HL-60 (cell line): ENCODE measurements around the gene RDX.
"Not testable (repeated sequence)": the region's sequence is repeated elsewhere in the genome, so short reads cannot be mapped to it uniquely, and the experiment has no call there.

Source experiments
- DNase-seq, 2 experiments: peaks; one replicate each; pipeline ENCODE4 v3.0.0-alpha.2; 2010 to 2020; ENCODE audit warnings: low read depth in 1 of 2, low spot score in 1 of 2
- H3K27ac ChIP-seq: fragments of 250-450 bp; sonication (Bioruptor Pico); replicated peaks from 2 replicates; pipeline ENCODE4 v1.5.1; 2020; ENCODE audit warnings: mild to moderate bottlenecking, moderate library complexity
- H3K27me3 ChIP-seq: fragments of 250-450 bp; sonication (Bioruptor Pico); 2 replicates; pipeline ENCODE4 v1.5.1; 2021; ENCODE audit warnings: mild to moderate bottlenecking, moderate library complexity; ENCODE audit not compliant: insufficient read depth, poor library complexity, severe bottlenecking
- H3K4me3 ChIP-seq: replicated peaks from 2 replicates; pipeline ENCODE4 v1.5.1; 2011; ENCODE audit warnings: mild to moderate bottlenecking, control low read depth, low read length; ENCODE audit not compliant: insufficient read depth
- GABPA ChIP-seq: IDR thresholded peaks from 2 replicates; pipeline ENCODE4 v1.6.1; 2012; ENCODE audit warnings: low read depth
- POLR2AphosphoS5 ChIP-seq: IDR thresholded peaks from 2 replicates; pipeline ENCODE4 v1.6.1; 2012; ENCODE audit warnings: low read depth
- SPI1 ChIP-seq: IDR thresholded peaks from 2 replicates; pipeline ENCODE4 v1.6.1; 2012; ENCODE audit warnings: low read depth, mild to moderate bottlenecking, borderline replicate concordance
- TF ChIP-seq, protein P1 (sequence below): IDR thresholded peaks from 2 replicates; pipeline ENCODE4 v1.6.1; 2012; ENCODE audit warnings: low read depth; ENCODE audit not compliant: insufficient replicate concordance
- TF ChIP-seq, protein P2 (sequence below): IDR thresholded peaks from one replicate; pipeline ENCODE4 v1.5.1; 2011; ENCODE audit warnings: low read length, control low read depth, inconsistent platforms; ENCODE audit not compliant: insufficient read depth

RDX gene

DNA sequence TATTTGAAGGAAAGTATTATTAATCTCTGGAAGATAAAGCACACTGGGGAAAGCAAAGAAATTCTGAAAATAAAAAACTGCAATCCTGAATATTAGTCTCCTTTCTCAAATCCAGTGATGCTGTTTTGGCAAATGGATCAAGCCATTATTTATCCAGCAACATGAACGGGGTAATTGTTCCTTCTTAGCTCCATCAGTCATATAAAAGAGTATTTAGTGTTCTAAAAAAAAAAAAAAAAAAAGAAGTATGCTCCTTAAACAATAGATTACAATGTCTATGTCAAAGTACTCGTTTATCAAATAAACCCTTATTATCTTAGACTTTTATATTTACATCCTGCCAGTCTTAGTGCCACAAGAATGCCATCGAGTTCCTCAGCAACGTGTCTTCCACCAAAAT is 1.3 kb downstream of the RDX start:
- Histone ChIP-seq H3K27ac (peak overlapping the region; percentile 89; the same call in 1 of the 2 replicates), H3K27me3 (no peaks in the 10 kb centered on the region), H3K4me3 (peak overlapping the region; percentile 86)
- TF ChIP-seq, protein P1, sequence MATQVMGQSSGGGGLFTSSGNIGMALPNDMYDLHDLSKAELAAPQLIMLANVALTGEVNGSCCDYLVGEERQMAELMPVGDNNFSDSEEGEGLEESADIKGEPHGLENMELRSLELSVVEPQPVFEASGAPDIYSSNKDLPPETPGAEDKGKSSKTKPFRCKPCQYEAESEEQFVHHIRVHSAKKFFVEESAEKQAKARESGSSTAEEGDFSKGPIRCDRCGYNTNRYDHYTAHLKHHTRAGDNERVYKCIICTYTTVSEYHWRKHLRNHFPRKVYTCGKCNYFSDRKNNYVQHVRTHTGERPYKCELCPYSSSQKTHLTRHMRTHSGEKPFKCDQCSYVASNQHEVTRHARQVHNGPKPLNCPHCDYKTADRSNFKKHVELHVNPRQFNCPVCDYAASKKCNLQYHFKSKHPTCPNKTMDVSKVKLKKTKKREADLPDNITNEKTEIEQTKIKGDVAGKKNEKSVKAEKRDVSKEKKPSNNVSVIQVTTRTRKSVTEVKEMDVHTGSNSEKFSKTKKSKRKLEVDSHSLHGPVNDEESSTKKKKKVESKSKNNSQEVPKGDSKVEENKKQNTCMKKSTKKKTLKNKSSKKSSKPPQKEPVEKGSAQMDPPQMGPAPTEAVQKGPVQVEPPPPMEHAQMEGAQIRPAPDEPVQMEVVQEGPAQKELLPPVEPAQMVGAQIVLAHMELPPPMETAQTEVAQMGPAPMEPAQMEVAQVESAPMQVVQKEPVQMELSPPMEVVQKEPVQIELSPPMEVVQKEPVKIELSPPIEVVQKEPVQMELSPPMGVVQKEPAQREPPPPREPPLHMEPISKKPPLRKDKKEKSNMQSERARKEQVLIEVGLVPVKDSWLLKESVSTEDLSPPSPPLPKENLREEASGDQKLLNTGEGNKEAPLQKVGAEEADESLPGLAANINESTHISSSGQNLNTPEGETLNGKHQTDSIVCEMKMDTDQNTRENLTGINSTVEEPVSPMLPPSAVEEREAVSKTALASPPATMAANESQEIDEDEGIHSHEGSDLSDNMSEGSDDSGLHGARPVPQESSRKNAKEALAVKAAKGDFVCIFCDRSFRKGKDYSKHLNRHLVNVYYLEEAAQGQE, result no peak
- TF ChIP-seq GABPA (no peak), POLR2AphosphoS5 (no peak), SPI1 (no peak)
- TF ChIP-seq, protein P2, sequence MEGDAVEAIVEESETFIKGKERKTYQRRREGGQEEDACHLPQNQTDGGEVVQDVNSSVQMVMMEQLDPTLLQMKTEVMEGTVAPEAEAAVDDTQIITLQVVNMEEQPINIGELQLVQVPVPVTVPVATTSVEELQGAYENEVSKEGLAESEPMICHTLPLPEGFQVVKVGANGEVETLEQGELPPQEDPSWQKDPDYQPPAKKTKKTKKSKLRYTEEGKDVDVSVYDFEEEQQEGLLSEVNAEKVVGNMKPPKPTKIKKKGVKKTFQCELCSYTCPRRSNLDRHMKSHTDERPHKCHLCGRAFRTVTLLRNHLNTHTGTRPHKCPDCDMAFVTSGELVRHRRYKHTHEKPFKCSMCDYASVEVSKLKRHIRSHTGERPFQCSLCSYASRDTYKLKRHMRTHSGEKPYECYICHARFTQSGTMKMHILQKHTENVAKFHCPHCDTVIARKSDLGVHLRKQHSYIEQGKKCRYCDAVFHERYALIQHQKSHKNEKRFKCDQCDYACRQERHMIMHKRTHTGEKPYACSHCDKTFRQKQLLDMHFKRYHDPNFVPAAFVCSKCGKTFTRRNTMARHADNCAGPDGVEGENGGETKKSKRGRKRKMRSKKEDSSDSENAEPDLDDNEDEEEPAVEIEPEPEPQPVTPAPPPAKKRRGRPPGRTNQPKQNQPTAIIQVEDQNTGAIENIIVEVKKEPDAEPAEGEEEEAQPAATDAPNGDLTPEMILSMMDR, result no peak
- DNase-seq, result no peak

DNA sequence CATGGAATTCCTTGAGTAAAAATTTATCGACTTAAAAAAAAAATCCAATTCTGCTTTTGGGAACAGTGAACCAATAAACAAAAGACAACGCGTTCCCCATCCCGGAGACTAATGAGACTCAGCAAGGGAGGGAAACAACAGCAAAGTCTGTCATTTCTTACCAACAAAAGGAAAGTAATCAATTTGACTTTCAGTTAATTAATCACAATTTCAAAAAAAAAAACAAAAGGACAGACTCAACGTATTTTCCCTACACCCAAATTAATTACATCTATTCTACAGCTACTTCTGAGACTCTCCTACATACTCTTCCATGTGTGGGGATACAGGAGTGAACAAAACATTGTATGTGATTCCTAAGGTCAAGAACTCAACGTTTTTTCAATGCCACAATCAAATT is 1.9 kb downstream of the RDX start:
- TF ChIP-seq SPI1 (no peak), GABPA (no peak)
- TF ChIP-seq, protein P1, result no peak
- no peak for DNase-seq
- no peak overlapping the region for H3K4me3 ChIP-seq
- H3K27ac ChIP-seq, result no peak overlapping the region
- H3K27me3 ChIP-seq, result no peaks in the 10 kb centered on the region

DNA sequence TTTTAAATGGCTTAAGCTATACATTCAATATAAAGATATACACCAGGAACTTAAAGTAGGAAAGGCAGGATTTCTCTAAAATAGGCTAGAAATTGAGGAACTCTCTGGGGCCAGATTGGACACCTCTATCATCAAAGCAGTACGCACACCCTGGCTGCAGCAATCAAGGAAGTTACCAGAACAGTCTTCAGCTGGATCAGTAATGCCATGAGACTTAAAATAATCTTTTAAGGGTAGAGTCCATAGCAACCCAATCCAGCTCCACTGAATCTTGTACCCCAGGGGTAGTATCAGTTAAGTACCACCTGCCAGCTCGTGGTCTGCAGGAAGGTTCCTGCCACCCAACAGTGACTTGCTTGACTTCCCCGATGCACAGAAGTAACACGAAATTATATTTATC is 3.0 kb downstream of the RDX start:
- Histone ChIP-seq H3K27me3 (no peaks in the 10 kb centered on the region), H3K27ac (no peak overlapping the region), H3K4me3 (no peak overlapping the region)
- DNase-seq, result peak in 1 of 2 experiments; percentile 39
- TF ChIP-seq, protein P2, result no peak
- TF ChIP-seq GABPA (no peak), POLR2AphosphoS5 (no peak), SPI1 (no peak; the same call in 1 of the 2 replicates)
- TF ChIP-seq, protein P1, result no peak

DNA sequence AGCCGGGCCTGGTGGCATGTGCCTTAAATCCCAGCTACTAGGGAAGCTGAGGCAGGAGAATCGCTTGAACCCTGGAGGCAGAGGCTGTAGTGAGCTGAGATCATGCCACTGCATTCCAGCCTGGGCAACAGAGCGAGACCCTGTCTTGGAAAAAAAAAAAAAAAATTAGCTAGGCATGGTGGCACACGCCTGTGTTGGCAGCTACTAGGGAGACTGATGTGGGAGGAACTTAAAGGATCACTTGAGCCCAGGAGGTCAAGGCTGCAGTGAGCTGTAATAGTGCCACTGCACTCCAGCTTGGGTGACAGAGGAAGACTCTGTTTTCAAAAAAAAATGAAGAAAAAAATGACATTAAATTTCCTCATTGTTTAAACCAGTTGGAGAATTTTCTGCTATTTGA is 4.3 kb downstream of the RDX start:
- not testable (repeated sequence) for H3K27me3 ChIP-seq, DNase-seq, H3K27ac ChIP-seq, H3K4me3 ChIP-seq
